Measurements from ENCODE around the gene LDB3. TPM values are rescaled to one million over a fixed set of nuclear protein-coding genes. Genes with fewer than 3 reads are reported as not detected.

LDB3 gene
- total and polyA plus RNA-seq, 9 of the 15 experiments (the other 6 are each of a cell fraction or from before 2014, with no cell fraction given), result 0.03 TPM; not detected in 8

- TF ChIP-seq MBD1 (CRISPR knock-in tag; IDR thresholded peaks at IDR 0.05) (no peak), SIRT6 (IDR thresholded peaks at IDR 0.05; ENCODE audit: low read depth, low read length) (no peak), SOX6 (IDR thresholded peaks at IDR 0.05) (peak; percentile 40; the same call in 1 of the 2 replicates), NR2C1 (IDR thresholded peaks at IDR 0.05) (no peak), NR2C1 (tag; IDR thresholded peaks at IDR 0.05) (no peak), ZFX (CRISPR knock-in tag; IDR thresholded peaks at IDR 0.05) (no peak), TBL1XR1 (IDR thresholded peaks at IDR 0.05; ENCODE audit: low read length in 2 of 2) (peak in 1 of 2 experiments; percentile 38; a peak in 1 of 4 replicates), KDM1A (IDR thresholded peaks at IDR 0.05) (peak in 1 of 2 experiments; percentile 61; a peak in 2 of 4 replicates), ARID1B (IDR thresholded peaks at IDR 0.05) (peak; percentile 45), ZEB2 (IDR thresholded peaks at IDR 0.05) (peak; percentile 85), CEBPB (tag; IDR thresholded peaks at IDR 0.05) (peak; percentile 47; the same call in 1 of the 2 replicates), SIX5 (IDR thresholded peaks at IDR 0.05; ENCODE audit: borderline replicate concordance in 1 of 2, insufficient read depth in 1 of 2, low read depth in 1 of 2, low read length in 2 of 2) (no peak), SMARCA4 (IDR thresholded peaks at IDR 0.05) (peak; percentile 12; the same call in 1 of the 2 replicates), RNF219 (CRISPR knock-in tag; IDR thresholded peaks at IDR 0.05) (no peak), FOXA1 (IDR thresholded peaks at IDR 0.05; ENCODE audit: borderline replicate concordance) (no peak), RNF2 (IDR thresholded peaks at IDR 0.05) (0 out of 2 replicates have a peak, but pooled peaks have one; percentile 54), CTCF (IDR thresholded peaks at IDR 0.05 in 2 of 3, conservative IDR thresholded peaks at IDR 0.05 in 1 of 3; ENCODE audit: insufficient read depth in 2 of 3, low read depth in 1 of 3, low read length in 3 of 3) (no peak), RBM14 (IDR thresholded peaks at IDR 0.05; ENCODE audit: borderline replicate concordance, insufficient read depth, low read depth, low read length) (no peak), MEF2A (IDR thresholded peaks at IDR 0.05; ENCODE audit: control insufficient read depth, low read depth, low read length) (no peak)
- TF ChIP-seq, protein P1, sequence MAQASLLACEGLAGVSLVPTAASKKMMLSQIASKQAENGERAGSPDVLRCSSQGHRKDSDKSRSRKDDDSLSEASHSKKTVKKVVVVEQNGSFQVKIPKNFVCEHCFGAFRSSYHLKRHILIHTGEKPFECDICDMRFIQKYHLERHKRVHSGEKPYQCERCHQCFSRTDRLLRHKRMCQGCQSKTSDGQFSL (CRISPR knock-in tag; IDR thresholded peaks at IDR 0.05), result no peak
- TF ChIP-seq, protein P1 (tag; IDR thresholded peaks at IDR 0.05), result no peak
- TF ChIP-seq, protein P2, sequence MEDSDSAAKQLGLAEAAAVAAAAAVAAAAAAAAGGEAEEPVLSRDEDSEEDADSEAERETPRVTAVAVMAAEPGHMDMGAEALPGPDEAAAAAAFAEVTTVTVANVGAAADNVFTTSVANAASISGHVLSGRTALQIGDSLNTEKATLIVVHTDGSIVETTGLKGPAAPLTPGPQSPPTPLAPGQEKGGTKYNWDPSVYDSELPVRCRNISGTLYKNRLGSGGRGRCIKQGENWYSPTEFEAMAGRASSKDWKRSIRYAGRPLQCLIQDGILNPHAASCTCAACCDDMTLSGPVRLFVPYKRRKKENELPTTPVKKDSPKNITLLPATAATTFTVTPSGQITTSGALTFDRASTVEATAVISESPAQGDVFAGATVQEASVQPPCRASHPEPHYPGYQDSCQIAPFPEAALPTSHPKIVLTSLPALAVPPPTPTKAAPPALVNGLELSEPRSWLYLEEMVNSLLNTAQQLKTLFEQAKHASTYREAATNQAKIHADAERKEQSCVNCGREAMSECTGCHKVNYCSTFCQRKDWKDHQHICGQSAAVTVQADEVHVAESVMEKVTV (CRISPR knock-in tag; IDR thresholded peaks at IDR 0.05), result no peak
These were observed 84.0 kb downstream of the LDB3 start (continued) for GRCh38 chr10:86752311-86752710.
